Gastrocnemius medialis (tissue), 4 donors: ENCODE data around the gene RAB5IF. TPM values are rescaled to one million over a fixed set of nuclear protein-coding genes. Genes with fewer than 3 reads are reported as not detected.

Experiments used
- ATAC-seq, 2 donors: fragments of 150-250 bp; one replicate each; pipeline ENCODE4 v1.9.1; 2016
- DNase-seq, 2 donors: peaks; one replicate each; pipeline ENCODE4 v3.0.0-alpha.2; 2019
- H3K27ac ChIP-seq, 4 donors: fragments of 200-600 bp; sonication (generic); 1 replicate in 1 of 4; 2 replicates in 3 of 4; pipeline ENCODE4 v1.5.1; 2016 to 2018; ENCODE audit warnings: mild to moderate bottlenecking in 2 of 4, moderate library complexity in 1 of 4
- H3K27me3 ChIP-seq, 3 donors: fragments of 200-600 bp; sonication (generic) in 2 of 3; 1 replicate in 1 of 3; 2 replicates in 2 of 3; pipeline versions ENCODE4 v1.5.1 to v1.6.0; 2016 to 2019; ENCODE audit warnings: mild to moderate bottlenecking in 1 of 3, moderate library complexity in 1 of 3
- H3K36me3 ChIP-seq, 2 donors: fragments of 200-600 bp; sonication (generic) in 1 of 2; one replicate each; pipeline ENCODE4 v1.5.1; 2017 to 2018
- H3K4me1 ChIP-seq, 2 donors: fragments of 200-600 bp; sonication (generic) in 1 of 2; one replicate each; pipeline ENCODE4 v1.5.1; 2016 to 2017; ENCODE audit warnings: mild to moderate bottlenecking in 2 of 2
- H3K4me3 ChIP-seq, 4 donors: fragments of 200-600 bp; sonication (generic) in 3 of 4; 1 replicate in 1 of 4; 2 replicates in 3 of 4; pipeline ENCODE4 v1.5.1; 2016 to 2019; ENCODE audit warnings: mild to moderate bottlenecking in 2 of 4
- H3K9me3 ChIP-seq, 3 donors: fragments of 200-600 bp; sonication (generic) in 2 of 3; 1 replicate in 1 of 3; 2 replicates in 2 of 3; pipeline ENCODE4 v1.5.1; 2016 to 2019
- CTCF ChIP-seq, 5 experiments: fragments of 450-650 bp in 3 of 5; fragments of 200-600 bp in 2 of 5; sonication (generic) in 2 of 5; IDR thresholded peaks in 4 of 5; conservative IDR thresholded peaks in 1 of 5; 1 replicate in 4 of 5; 2 replicates in 1 of 5; pipeline ENCODE4 v1.5.1; 2016 to 2019; ENCODE audit warnings: antibody characterized with exemption in 5 of 5, mild to moderate bottlenecking in 3 of 5, moderate library complexity in 3 of 5
- POLR2A ChIP-seq, 2 donors: fragments of 450-650 bp; IDR thresholded peaks; one replicate each; pipeline ENCODE4 v1.6.1; 2017; ENCODE audit warnings: antibody characterized with exemption in 2 of 2, mild to moderate bottlenecking in 2 of 2, moderate library complexity in 2 of 2
- in situ Hi-C, 4 donors: fragments of 200-750 bp; cut with MboI; loops; one replicate each; pipeline versions ENCODE4 v1.15.0 to v1.8.0; 2017; ENCODE audit warnings: low sequenced_read_pairs in 4 of 4
- intact Hi-C: fragments of 100-400 bp; cut with DNase I; formaldehyde crosslinking; loops from one replicate; pipeline ENCODE4 v1.15.1; 2023; ENCODE audit warnings: low total_unique reads
- total RNA-seq, 4 donors: library from RNA; depleted of rRNA; stranded (reverse); fragments of >200 nt; gene quantifications; one replicate each; pipeline versions ENCODE4 v1.1.0 to v1.2.3, GENCODE V29; 2016

RAB5IF gene
- total RNA-seq, 4 donors from 2014 or later: 215 to 768 (median 545) TPM

GRCh38 chr20:36629719-36630681 is 24.4 kb downstream of the RAB5IF start:
- no peak for ATAC-seq

GRCh38 chr20:36631646-36632045 is 26.1 kb downstream of the RAB5IF start:
- Histone ChIP-seq H3K36me3 (no peaks in the 10 kb centered on the region), H3K9me3 (no peaks in the 10 kb centered on the region), H3K27ac (no peak overlapping the region), H3K4me1 (no peaks in the 10 kb centered on the region), H3K27me3 (no peaks in the 10 kb centered on the region), H3K4me3 (no peak overlapping the region)
- in situ Hi-C loops: no loop called here
- DNase-seq (no peak), ATAC-seq (no peak)
- TF ChIP-seq CTCF (IDR thresholded peaks at IDR 0.05 in 4 of 5, conservative IDR thresholded peaks at IDR 0.05 in 1 of 5) (no peak), POLR2A (IDR thresholded peaks at IDR 0.05) (no peak)
- intact Hi-C loops: no loop called here

More at GRCh38 chr20:36629719-36630681, 24.4 kb downstream of the RAB5IF start:
- Histone ChIP-seq H3K4me1 (no peaks in the 10 kb centered on the region), H3K36me3 (no peaks in the 10 kb centered on the region), H3K9me3 (no peaks in the 10 kb centered on the region), H3K27ac (no peak overlapping the region), H3K4me3 (no peak overlapping the region), H3K27me3 (no peaks in the 10 kb centered on the region)
- intact Hi-C loops: no loop called here
- DNase-seq: no peak
- TF ChIP-seq CTCF (IDR thresholded peaks at IDR 0.05 in 4 of 5, conservative IDR thresholded peaks at IDR 0.05 in 1 of 5) (no peak), POLR2A (IDR thresholded peaks at IDR 0.05) (no peak)
- in situ Hi-C loops: no loop called here

- Histone ChIP-seq H3K27ac (no peak overlapping the region), H3K36me3 (no peaks in the 10 kb centered on the region), H3K4me3 (no peak overlapping the region), H3K27me3 (no peaks in the 10 kb centered on the region), H3K4me1 (no peaks in the 10 kb centered on the region), H3K9me3 (no peaks in the 10 kb centered on the region)
- ATAC-seq: no peak
- in situ Hi-C loops: no loop called here
- DNase-seq: no peak
- intact Hi-C loops: no loop called here
- TF ChIP-seq CTCF (IDR thresholded peaks at IDR 0.05 in 4 of 5, conservative IDR thresholded peaks at IDR 0.05 in 1 of 5) (no peak), POLR2A (IDR thresholded peaks at IDR 0.05) (no peak)
Measured at GRCh38 chr20:36632147-36632486, 26.5 kb downstream of the RAB5IF start.

GRCh38 chr20:36632487-36633284 is 27.1 kb downstream of the RAB5IF start:
- in situ Hi-C loops: no loop called here
- intact Hi-C loops: no loop called here

More at GRCh38 chr20:36632487-36633284, 27.1 kb downstream of the RAB5IF start:
- ATAC-seq (no peak), DNase-seq (no peak)
- H3K27me3 ChIP-seq: no peaks in the 10 kb centered on the region
- no peak overlapping the region for H3K27ac ChIP-seq
- H3K36me3 ChIP-seq: no peaks in the 10 kb centered on the region
- H3K9me3 ChIP-seq: no peaks in the 10 kb centered on the region
- TF ChIP-seq POLR2A (IDR thresholded peaks at IDR 0.05) (no peak), CTCF (IDR thresholded peaks at IDR 0.05 in 4 of 5, conservative IDR thresholded peaks at IDR 0.05 in 1 of 5) (no peak)
- H3K4me1 ChIP-seq: no peaks in the 10 kb centered on the region
- no peak overlapping the region for H3K4me3 ChIP-seq
